GM19025 (cell line): ENCODE measurements around the gene ATXN7L1.

Experiments used
- ATAC-seq: cut with Tn5 transposase; IDR thresholded peaks from one replicate; pipeline ENCODE4 v1.9.1; 2021; ENCODE audit warnings: mild to moderate bottlenecking, low read depth, moderate library complexity; ENCODE audit not compliant: unreplicated experiment

ATXN7L1 gene

GRCh38 chr7:105689067-105689819 lies 187.2 kb downstream of the ATXN7L1 start:
- no peak for ATAC-seq

GRCh38 chr7:105688617-105689016 lies 187.8 kb downstream of the ATXN7L1 start:
- ATAC-seq: no peak

GRCh38 chr7:105685161-105685560 lies 191.2 kb downstream of the ATXN7L1 start:
- no peak for ATAC-seq

- ATAC-seq: no peak
These were observed 193.9 kb downstream of the ATXN7L1 start for GRCh38 chr7:105682341-105683060.

- no peak for ATAC-seq
These were observed 195.8 kb downstream of the ATXN7L1 start for GRCh38 chr7:105680505-105681187.

- ATAC-seq: no peak
These were observed 197.4 kb downstream of the ATXN7L1 start for GRCh38 chr7:105678811-105679495.

- peak; percentile 63 for ATAC-seq
These were observed 198.4 kb downstream of the ATXN7L1 start for GRCh38 chr7:105677817-105678573.

- no peak for ATAC-seq
These were observed 199.0 kb downstream of the ATXN7L1 start for GRCh38 chr7:105677410-105677730.

GRCh38 chr7:105675934-105676371 lies 200.4 kb downstream of the ATXN7L1 start:
- no peak for ATAC-seq

GRCh38 chr7:105674200-105674920 lies 202.0 kb downstream of the ATXN7L1 start:
- ATAC-seq: no peak

- ATAC-seq: no peak
These were observed 202.9 kb downstream of the ATXN7L1 start for GRCh38 chr7:105673367-105674084.

- no peak for ATAC-seq
These were observed 203.6 kb downstream of the ATXN7L1 start for GRCh38 chr7:105672801-105673200.

- ATAC-seq: no peak
These were observed 210.1 kb downstream of the ATXN7L1 start for GRCh38 chr7:105666324-105666723.

GRCh38 chr7:105665684-105666083 lies 210.7 kb downstream of the ATXN7L1 start:
- ATAC-seq: no peak

- no peak for ATAC-seq
These were observed 211.4 kb downstream of the ATXN7L1 start for GRCh38 chr7:105664816-105665525.

- ATAC-seq: no peak
These were observed 213.4 kb downstream of the ATXN7L1 start for GRCh38 chr7:105662998-105663397.

GRCh38 chr7:105661625-105662024 lies 214.8 kb downstream of the ATXN7L1 start:
- no peak for ATAC-seq

GRCh38 chr7:105656922-105657521 lies 219.4 kb downstream of the ATXN7L1 start:
- no peak for ATAC-seq
